Pons (tissue), 1 donor: ENCODE results near the gene PCF11.
"Not testable (repeated sequence)": the region's sequence is repeated elsewhere in the genome, so short reads cannot be mapped to it uniquely, and the experiment has no call there.

Experiments
- DNase-seq: peaks from one replicate; pipeline ENCODE4 v3.0.0-alpha.2; 2016; ENCODE audit warnings: low spot score

The PCF11 gene

DNA sequence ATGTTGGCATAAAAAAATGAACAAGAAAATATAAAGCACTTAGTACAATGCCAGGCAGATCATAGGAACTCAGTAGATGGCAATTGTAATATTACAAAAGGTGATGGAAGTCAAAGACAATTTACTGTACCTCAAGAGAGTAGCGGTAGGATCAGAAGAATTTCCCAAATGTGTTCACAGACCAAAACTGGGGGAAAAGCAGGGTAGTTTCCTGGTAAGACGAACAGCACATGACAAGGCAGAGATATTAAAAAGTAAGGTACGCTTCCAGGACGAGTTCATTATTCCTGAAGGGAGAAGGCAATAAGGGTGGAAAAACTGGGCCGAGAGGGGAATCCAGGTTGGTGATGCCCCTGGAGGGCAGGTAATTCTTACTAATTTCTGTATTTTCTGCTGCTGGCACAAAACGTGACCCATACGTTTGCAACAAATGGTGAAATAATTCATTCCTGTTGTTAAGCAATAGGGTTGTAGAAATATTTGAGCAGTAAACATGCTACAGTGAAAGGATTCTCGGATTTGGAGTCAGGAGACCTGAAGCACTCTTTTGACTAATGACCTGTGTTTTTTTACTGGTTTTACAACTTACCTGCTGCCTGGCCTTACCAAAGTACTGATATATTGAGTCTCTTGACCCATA, 35.8 kb downstream of the PCF11 start:
- no peak for DNase-seq

DNA sequence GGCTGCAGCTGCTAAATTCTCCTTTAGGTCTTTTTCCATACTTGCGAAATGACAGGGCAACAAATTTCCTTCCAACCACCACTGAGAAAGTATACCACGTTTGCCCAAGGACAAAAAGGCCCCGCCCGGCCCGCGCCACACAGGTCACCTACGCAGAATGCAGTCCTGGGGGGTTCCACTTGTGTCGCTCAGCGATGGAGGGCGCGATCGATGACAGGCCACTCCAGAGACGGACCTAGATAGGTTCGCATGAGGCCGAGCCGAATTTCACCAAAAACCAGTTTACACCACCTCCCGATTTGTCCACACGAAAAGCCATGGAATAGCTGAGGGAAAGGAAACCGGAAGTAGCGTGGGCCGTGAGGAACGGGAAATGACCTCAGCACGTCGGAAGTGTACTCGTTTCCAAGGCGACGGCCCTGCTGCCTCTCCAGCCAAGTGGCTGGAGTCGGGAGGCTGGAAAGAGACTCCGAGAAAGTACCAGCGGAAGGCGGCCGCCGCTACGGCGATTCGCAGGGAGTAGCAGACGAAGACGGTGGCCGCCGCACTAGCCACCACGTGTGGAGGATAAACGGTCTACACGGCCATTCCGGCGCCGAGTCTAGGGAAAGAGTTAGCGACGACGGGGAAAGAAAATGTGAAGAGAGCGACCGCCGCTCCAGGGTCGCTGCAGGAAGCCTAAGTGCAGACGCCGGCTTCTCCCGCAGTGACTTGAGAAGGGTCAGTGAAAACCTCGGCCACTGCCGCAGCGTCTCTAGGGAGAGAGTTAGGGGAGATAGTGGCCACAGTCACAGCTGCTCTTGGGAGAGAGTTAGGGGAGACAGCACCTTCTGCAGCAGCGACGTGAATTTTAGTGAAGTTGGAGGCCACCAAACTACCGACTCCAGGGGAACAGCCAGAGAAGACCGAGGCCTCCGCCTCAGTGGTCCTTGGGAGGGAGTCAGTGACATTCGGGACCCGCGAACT, 36.7 kb downstream of the PCF11 start, which contains the start of gene ANKRD42:
TSS of gene ANKRD42 (plus strand) at position 398 of the 966 bp plus-strand sequence. CDS start 959 bp downstream, outside the sequence.
- DNase-seq = peak; percentile 94

DNA sequence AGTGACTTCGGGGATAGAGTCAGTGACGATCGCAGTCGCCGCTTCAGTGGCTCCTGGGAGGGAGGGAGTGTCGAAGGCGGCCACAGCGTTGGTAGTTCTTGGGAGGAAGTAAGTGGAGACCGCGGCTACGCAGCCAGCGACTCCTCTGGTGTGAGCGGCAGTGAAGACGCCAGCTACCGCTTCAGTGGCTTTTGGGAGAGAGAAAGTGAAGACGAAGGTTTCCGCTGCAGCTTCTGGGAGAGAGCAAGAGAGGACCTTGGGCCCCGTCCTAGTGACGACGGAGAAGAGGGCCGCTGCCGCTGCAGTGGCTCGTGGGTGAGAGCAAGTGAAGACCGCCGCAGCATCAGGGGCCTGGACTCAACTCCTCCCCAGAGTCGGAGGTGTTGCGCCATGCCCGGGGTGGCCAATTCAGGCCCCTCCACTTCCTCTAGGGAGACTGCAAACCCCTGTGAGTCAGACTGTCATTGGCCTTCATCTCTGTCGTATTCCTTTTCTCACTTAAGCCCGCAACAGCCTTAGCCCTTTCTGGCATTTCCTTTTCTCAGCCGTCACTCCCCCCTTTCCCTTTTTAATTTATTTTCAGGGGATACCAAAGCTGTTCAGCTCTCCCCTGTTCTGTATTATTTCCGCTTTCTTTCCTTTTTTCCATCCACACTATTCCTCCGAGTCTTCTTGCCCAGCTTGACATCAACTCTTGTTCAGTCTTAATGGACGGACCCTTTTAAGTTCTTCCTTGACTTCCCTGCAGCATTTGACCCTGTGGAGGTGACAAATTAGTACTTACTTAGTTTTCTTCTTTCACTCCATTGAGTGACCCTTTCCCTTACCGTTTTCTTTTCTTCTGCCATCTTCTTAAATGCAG, 37.6 kb downstream of the PCF11 start:
- DNase-seq = peak; percentile 33

GRCh38 chr11:83195143-83195466, 38.2 kb downstream of the PCF11 start:
- DNase-seq = no peak

- no peak for DNase-seq
Measured at GRCh38 chr11:83195649-83196048, 38.7 kb downstream of the PCF11 start.

DNA sequence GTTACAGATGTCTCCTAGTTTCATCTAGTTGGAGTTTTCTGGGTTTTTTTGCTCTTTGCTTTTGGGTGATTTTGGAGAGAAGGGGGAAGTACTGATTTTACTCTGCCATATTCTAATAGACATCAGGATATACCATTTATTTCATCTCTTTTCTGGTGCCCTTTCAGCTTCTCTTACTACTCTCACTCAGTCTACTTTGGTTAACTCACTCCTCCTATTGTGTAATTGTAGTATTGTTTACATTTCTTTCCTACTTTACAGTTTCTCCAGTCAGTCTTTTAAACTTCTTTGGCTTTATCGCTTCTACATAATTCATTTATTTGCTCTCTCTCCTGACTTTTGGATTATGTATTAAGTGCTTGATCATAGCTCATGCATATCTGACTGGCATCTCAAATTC, 43.1 kb downstream of the PCF11 start:
- no peak for DNase-seq

GRCh38 chr11:83205608-83206185, 48.8 kb downstream of the PCF11 start:
- DNase-seq = no peak

DNA sequence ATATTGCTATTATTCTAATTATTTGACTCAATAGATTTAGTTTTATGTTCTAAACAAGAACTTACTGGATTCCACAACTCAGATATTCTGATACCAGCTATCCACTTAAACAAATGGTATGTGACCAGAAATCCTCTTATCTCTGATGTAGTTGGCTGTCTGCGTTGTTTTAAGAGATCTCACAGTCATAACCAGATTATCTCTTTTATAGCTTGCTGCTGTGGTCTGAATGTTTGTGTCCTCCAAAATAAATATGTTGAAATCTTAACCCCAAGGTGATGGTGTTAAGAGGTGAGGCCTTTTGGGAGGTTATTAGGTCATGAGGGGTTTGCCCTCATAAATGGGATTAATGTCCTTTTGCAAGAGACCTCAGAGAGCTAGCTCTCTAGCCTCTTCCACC, 49.3 kb downstream of the PCF11 start:
- no peak for DNase-seq

DNA sequence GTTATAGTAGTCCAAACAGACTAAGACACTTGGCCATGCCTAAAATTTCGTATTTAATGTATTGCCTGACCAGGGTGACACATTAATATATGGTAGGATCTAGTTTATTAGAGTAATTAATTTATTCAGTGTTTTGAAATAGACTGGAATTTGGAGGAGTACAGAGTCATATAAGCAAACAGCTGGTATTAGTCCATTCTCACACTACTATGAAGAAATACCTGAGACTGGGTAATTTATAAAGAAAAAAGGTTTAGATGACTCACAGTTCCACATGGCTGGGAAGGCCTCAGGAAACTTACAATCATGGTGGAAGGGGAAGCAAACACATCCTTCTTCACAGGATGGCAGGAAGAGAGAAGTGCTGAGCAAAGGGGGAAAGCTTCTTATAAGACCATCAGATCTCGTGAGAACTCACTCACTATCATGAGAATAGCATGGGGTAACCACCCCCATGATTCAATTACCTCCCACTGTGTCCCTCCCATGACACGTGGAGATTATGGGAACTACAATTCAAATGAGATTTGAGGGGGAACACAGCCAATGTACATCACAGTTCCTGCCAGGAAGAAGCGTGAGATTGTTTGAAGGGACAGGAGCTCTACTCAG, 49.9 kb downstream of the PCF11 start:
- DNase-seq = not testable (repeated sequence)

GRCh38 chr11:83219095-83219494, 62.2 kb downstream of the PCF11 start:
- no peak for DNase-seq

DNA sequence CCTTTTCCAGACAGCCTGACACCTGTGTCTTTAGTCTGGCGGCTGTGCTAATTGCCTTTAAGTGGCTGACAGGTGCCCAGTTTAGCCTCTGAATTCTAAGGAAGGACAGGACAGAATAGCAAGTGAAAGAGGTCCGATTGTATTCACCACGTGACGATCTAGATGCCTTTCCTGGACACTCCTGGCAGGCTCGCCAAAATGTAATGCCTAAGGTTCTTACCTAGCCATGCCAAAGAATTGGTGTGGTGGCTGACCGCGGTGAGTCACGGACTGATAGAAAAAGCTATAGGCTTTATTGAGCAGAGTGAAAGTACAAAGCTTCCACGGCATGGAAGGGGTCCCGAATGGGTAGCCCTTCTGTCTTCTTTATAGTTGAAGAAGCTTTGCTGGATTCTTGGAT, 63.3 kb downstream of the PCF11 start:
- DNase-seq = no peak

GRCh38 chr11:83221694-83222093, 64.8 kb downstream of the PCF11 start:
- DNase-seq = no peak

DNA sequence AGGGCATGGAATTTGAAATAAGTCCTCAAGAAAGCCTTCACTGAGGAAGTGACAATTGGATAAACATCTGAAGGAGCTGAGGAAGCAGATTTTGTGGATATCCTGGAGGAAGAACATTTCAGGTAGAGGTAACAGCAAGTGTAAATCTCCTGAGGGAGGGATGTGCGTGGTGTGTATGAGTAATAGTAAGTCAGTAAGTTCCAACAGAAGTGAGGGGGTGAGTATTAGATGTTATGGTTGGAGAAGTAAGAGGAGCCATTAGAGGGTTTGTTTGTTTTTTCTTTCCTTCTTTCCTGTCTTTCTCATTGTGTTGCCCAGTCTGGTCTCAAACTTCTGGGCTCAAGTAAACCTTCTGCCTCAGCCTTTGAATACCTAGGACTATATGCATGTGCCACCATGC, 65.6 kb downstream of the PCF11 start:
- DNase-seq = no peak

DNA sequence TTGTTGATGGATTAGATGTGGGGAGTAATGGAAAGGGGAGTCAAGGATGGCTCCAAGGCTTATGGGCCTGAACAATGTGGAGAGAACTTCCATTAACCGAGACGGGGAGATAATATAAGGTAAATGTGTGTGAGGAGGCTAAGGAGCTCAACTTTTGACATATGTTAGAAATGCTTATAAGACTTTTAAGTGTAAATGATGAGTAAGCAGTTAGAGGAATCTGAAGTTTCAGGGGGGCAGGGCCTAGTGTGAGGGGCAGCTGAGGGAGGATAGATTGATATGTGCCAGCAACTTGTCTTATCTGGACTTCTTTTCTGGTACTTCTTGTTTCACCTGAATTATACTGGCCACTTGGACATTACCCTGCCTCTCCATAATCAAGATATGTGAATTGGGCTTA, 66.5 kb downstream of the PCF11 start:
- DNase-seq = no peak

DNA sequence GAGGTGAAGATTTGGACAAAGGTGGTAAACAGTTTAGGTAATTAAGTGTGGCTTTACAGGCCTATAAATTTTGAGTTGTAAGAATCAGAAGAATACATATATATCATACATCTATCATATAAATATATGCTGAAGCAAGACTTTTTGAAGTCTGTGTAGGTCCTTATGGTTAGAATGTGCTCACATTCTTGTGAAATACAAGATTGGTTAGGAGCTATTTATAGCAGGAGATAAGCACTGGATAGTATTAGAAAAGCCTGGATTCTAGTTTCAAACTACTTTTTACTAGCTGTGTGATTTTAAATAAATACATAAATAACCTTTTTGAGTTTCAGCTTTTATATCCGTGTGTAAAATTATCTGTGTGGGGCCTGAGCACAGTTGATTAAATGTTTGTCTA, 78.9 kb downstream of the PCF11 start:
- DNase-seq = no peak
